Gastrocnemius medialis (tissue), 4 donors: ENCODE measurements around the gene CXCR3. TPM values are rescaled to one million over a fixed set of nuclear protein-coding genes. Genes with fewer than 3 reads are reported as not detected.
"Not testable (repeated sequence)": the region's sequence is repeated elsewhere in the genome, so short reads cannot be mapped to it uniquely, and the experiment has no call there.

Experiments
- ATAC-seq, 2 donors: fragments of 150-250 bp; one replicate each; pipeline ENCODE4 v1.9.1; 2016
- DNase-seq, 2 donors: peaks; one replicate each; pipeline ENCODE4 v3.0.0-alpha.2; 2019
- H3K27ac ChIP-seq, 4 donors: fragments of 200-600 bp; sonication (generic); 1 replicate in 1 of 4; 2 replicates in 3 of 4; pipeline ENCODE4 v1.5.1; 2016 to 2018; ENCODE audit warnings: mild to moderate bottlenecking in 2 of 4, moderate library complexity in 1 of 4
- H3K27me3 ChIP-seq, 3 donors: fragments of 200-600 bp; sonication (generic) in 2 of 3; 1 replicate in 1 of 3; 2 replicates in 2 of 3; pipeline versions ENCODE4 v1.5.1 to v1.6.0; 2016 to 2019; ENCODE audit warnings: mild to moderate bottlenecking in 1 of 3, moderate library complexity in 1 of 3
- H3K36me3 ChIP-seq, 2 donors: fragments of 200-600 bp; sonication (generic) in 1 of 2; one replicate each; pipeline ENCODE4 v1.5.1; 2017 to 2018
- H3K4me1 ChIP-seq, 2 donors: fragments of 200-600 bp; sonication (generic) in 1 of 2; one replicate each; pipeline ENCODE4 v1.5.1; 2016 to 2017; ENCODE audit warnings: mild to moderate bottlenecking in 2 of 2
- H3K4me3 ChIP-seq, 4 donors: fragments of 200-600 bp; sonication (generic) in 3 of 4; 1 replicate in 1 of 4; 2 replicates in 3 of 4; pipeline ENCODE4 v1.5.1; 2016 to 2019; ENCODE audit warnings: mild to moderate bottlenecking in 2 of 4
- H3K9me3 ChIP-seq, 3 donors: fragments of 200-600 bp; sonication (generic) in 2 of 3; 1 replicate in 1 of 3; 2 replicates in 2 of 3; pipeline ENCODE4 v1.5.1; 2016 to 2019
- CTCF ChIP-seq, 5 experiments: fragments of 450-650 bp in 3 of 5; fragments of 200-600 bp in 2 of 5; sonication (generic) in 2 of 5; IDR thresholded peaks in 4 of 5; conservative IDR thresholded peaks in 1 of 5; 1 replicate in 4 of 5; 2 replicates in 1 of 5; pipeline ENCODE4 v1.5.1; 2016 to 2019; ENCODE audit warnings: antibody characterized with exemption in 5 of 5, mild to moderate bottlenecking in 3 of 5, moderate library complexity in 3 of 5
- POLR2A ChIP-seq, 2 donors: fragments of 450-650 bp; IDR thresholded peaks; one replicate each; pipeline ENCODE4 v1.6.1; 2017; ENCODE audit warnings: antibody characterized with exemption in 2 of 2, mild to moderate bottlenecking in 2 of 2, moderate library complexity in 2 of 2
- in situ Hi-C, 4 donors: fragments of 200-750 bp; cut with MboI; loops; one replicate each; pipeline versions ENCODE4 v1.15.0 to v1.8.0; 2017; ENCODE audit warnings: low sequenced_read_pairs in 4 of 4
- intact Hi-C: fragments of 100-400 bp; cut with DNase I; formaldehyde crosslinking; loops from one replicate; pipeline ENCODE4 v1.15.1; 2023; ENCODE audit warnings: low total_unique reads
- total RNA-seq, 4 donors: library from RNA; depleted of rRNA; stranded (reverse); fragments of >200 nt; gene quantifications; one replicate each; pipeline versions ENCODE4 v1.1.0 to v1.2.3, GENCODE V29; 2016

Gene CXCR3
- total RNA-seq, 4 donors from 2014 or later = not detected

- TF ChIP-seq CTCF (IDR thresholded peaks at IDR 0.05 in 4 of 5, conservative IDR thresholded peaks at IDR 0.05 in 1 of 5) = no peak
- TF ChIP-seq POLR2A (IDR thresholded peaks at IDR 0.05) = no peak
- H3K9me3 ChIP-seq = no peaks in the 10 kb centered on the region
- DNase-seq = no peak
- H3K4me3 ChIP-seq = no peak overlapping the region
- H3K4me1 ChIP-seq = no peaks in the 10 kb centered on the region
- intact Hi-C loops (no loop called here), in situ Hi-C loops (no loop called here)
- H3K36me3 ChIP-seq = no peaks in the 10 kb centered on the region
- no peaks in the 10 kb centered on the region for H3K27me3 ChIP-seq
- no peak overlapping the region for H3K27ac ChIP-seq
- peak in 1 of 2 donors; percentile 86 for ATAC-seq
These were observed 32.1 kb upstream of the CXCR3 start for GRCh38 chrX:71650333-71650969.

- H3K9me3 ChIP-seq, intact Hi-C loops, ATAC-seq, H3K27ac ChIP-seq, H3K4me3 ChIP-seq, DNase-seq, in situ Hi-C loops, H3K36me3 ChIP-seq, H3K27me3 ChIP-seq, H3K4me1 ChIP-seq: not testable (repeated sequence)
These were observed 26.1 kb upstream of the CXCR3 start for GRCh38 chrX:71644406-71644805.

- no peaks in the 10 kb centered on the region for H3K27me3 ChIP-seq
- H3K4me3 ChIP-seq = no peak overlapping the region
- intact Hi-C loops (no loop called here), in situ Hi-C loops (no loop called here)
- no peaks in the 10 kb centered on the region for H3K36me3 ChIP-seq
- DNase-seq (no peak), ATAC-seq (no peak)
- TF ChIP-seq CTCF (IDR thresholded peaks at IDR 0.05 in 4 of 5, conservative IDR thresholded peaks at IDR 0.05 in 1 of 5) (no peak), POLR2A (IDR thresholded peaks at IDR 0.05) (no peak)
- peaks cover 5 to 14% of the 10 kb centered on the region in 2 donors for H3K4me1 ChIP-seq
- H3K27ac ChIP-seq = no peak overlapping the region
- H3K9me3 ChIP-seq = no peaks in the 10 kb centered on the region
These were observed 21.7 kb upstream of the CXCR3 start for GRCh38 chrX:71640002-71640401.

GRCh38 chrX:71638409-71638808, 20.1 kb upstream of the CXCR3 start:
- intact Hi-C loops (no loop called here), in situ Hi-C loops (no loop called here)
- H3K36me3 ChIP-seq = no peaks in the 10 kb centered on the region
- peaks cover 5 to 14% of the 10 kb centered on the region in 2 donors for H3K4me1 ChIP-seq
- H3K27me3 ChIP-seq = no peaks in the 10 kb centered on the region
- peak overlapping the region in 1 of 4 donors; percentile 84 for H3K27ac ChIP-seq
- ATAC-seq = no peak
- no peak for TF ChIP-seq POLR2A (IDR thresholded peaks at IDR 0.05)
- TF ChIP-seq CTCF (IDR thresholded peaks at IDR 0.05 in 4 of 5, conservative IDR thresholded peaks at IDR 0.05 in 1 of 5) = no peak
- H3K9me3 ChIP-seq = no peaks in the 10 kb centered on the region
- no peak for DNase-seq
- H3K4me3 ChIP-seq = no peak overlapping the region

GRCh38 chrX:71637848-71638247, 19.5 kb upstream of the CXCR3 start:
- Histone ChIP-seq H3K36me3 (no peaks in the 10 kb centered on the region), H3K4me3 (no peak overlapping the region), H3K9me3 (no peaks in the 10 kb centered on the region), H3K27ac (peak overlapping the region; percentile 56 to 84 (median 73)), H3K4me1 (peaks cover 5 to 14% of the 10 kb centered on the region in 2 donors), H3K27me3 (no peaks in the 10 kb centered on the region)
- DNase-seq (no peak), ATAC-seq (no peak)
- intact Hi-C loops (no loop called here), in situ Hi-C loops (no loop called here)
- no peak for TF ChIP-seq CTCF (IDR thresholded peaks at IDR 0.05 in 4 of 5, conservative IDR thresholded peaks at IDR 0.05 in 1 of 5)
- TF ChIP-seq POLR2A (IDR thresholded peaks at IDR 0.05) = no peak
